Activated CD4-positive, CD25-positive, alpha-beta regulatory T cell treated with anti-CD3 and anti-CD28 coated beads, Interleukin-2, amount 50 U/mL, for 72 hours (primary cell): ENCODE results near the gene CCDC137.
"Not testable (repeated sequence)": the region's sequence is repeated elsewhere in the genome, so short reads cannot be mapped to it uniquely, and the experiment has no call there.

Experiments used
- DNase-seq: peaks from one replicate; pipeline ENCODE4 v3.0.0; 2021

The CCDC137 gene

GRCh38 chr17:81666342-81667191, at the start of gene CCDC137, which contains the start of gene OXLD1:
TSS of gene CCDC137 (plus strand) at chr17:81666737. CDS start at chr17:81666767, 30 bp downstream.
TSS of gene OXLD1 (minus strand) at chr17:81666605. CDS start at chr17:81666577, 28 bp downstream.
- peak; percentile 95 for DNase-seq

- DNase-seq: no peak
Observed at GRCh38 chr17:81616877-81617276, 49.7 kb upstream of the CCDC137 start.

GRCh38 chr17:81618307-81618706, 48.2 kb upstream of the CCDC137 start:
- DNase-seq: not testable (repeated sequence)

- no peak for DNase-seq
Observed at GRCh38 chr17:81621494-81622130, 44.9 kb upstream of the CCDC137 start.

GRCh38 chr17:81630274-81630673, 36.3 kb upstream of the CCDC137 start:
- DNase-seq: no peak

- DNase-seq: no peak
Observed at GRCh38 chr17:81631482-81631881, 35.1 kb upstream of the CCDC137 start.

GRCh38 chr17:81635431-81635830, 31.1 kb upstream of the CCDC137 start:
- no peak for DNase-seq

- no peak for DNase-seq
Observed at GRCh38 chr17:81635973-81636504, 30.5 kb upstream of the CCDC137 start.

GRCh38 chr17:81636505-81637288, 29.8 kb upstream of the CCDC137 start, which contains the start of the genes NPLOC4 and TSPAN10:
TSS of gene NPLOC4 (minus strand) at chr17:81637112. CDS start at chr17:81636930, 182 bp downstream.
TSS of gene TSPAN10 (plus strand) at chr17:81637196. CDS start at chr17:81642413, 5,217 bp downstream.
- peak; percentile 88 for DNase-seq

GRCh38 chr17:81638683-81639082, 27.9 kb upstream of the CCDC137 start:
- no peak for DNase-seq

GRCh38 chr17:81640011-81640410, 26.5 kb upstream of the CCDC137 start:
- DNase-seq: no peak

GRCh38 chr17:81641825-81642489, 24.6 kb upstream of the CCDC137 start:
- no peak for DNase-seq

GRCh38 chr17:81644496-81644895, 22.0 kb upstream of the CCDC137 start:
- no peak for DNase-seq

- no peak for DNase-seq
Observed at GRCh38 chr17:81644976-81645952, 21.3 kb upstream of the CCDC137 start.

GRCh38 chr17:81646869-81647600, 19.5 kb upstream of the CCDC137 start:
- DNase-seq: no peak

- DNase-seq: no peak
Observed at GRCh38 chr17:81647640-81648012, 18.9 kb upstream of the CCDC137 start.

- DNase-seq: no peak
Observed at GRCh38 chr17:81648013-81648706, 18.4 kb upstream of the CCDC137 start.

- no peak for DNase-seq
Observed at GRCh38 chr17:81648707-81649085, 17.8 kb upstream of the CCDC137 start.

- DNase-seq: no peak
Observed at GRCh38 chr17:81650951-81651350, 15.6 kb upstream of the CCDC137 start.

- DNase-seq: no peak
Observed at GRCh38 chr17:81651692-81652091, 14.8 kb upstream of the CCDC137 start.
